CMK (cell line): ENCODE results near the gene ANKRD13A.
"Not testable (repeated sequence)": the region's sequence is repeated elsewhere in the genome, so short reads cannot be mapped to it uniquely, and the experiment has no call there.

ENCODE experiments used
- DNase-seq: peaks from one replicate; pipeline ENCODE4 v3.0.0-alpha.2; 2010; ENCODE audit warnings: low read depth

Gene ANKRD13A

GRCh38 chr12:109983432-109984142 lies 15.6 kb upstream of the ANKRD13A start:
- no peak for DNase-seq

DNA sequence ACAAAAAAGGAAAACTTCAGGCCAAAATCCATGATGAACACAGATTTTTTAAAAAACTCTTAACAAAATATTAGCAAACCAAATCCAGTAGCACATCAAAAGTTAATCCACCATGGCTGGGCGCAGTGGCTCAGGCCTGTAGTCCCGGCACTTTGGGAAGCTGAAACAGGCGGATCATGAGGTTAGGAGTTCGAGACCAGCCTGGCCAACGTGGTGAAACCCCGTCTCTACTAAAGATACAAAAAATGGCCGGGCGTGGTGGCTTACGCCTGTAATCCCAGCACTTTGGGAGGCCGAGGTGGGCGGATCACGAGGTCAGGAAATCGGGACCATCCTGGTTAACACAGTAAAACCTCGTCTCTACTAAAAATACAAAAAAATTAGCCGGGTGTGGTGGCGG lies 13.0 kb upstream of the ANKRD13A start:
- not testable (repeated sequence) for DNase-seq

GRCh38 chr12:109987615-109988014 lies 11.6 kb upstream of the ANKRD13A start:
- DNase-seq, result no peak

- DNase-seq, result no peak
Observed at GRCh38 chr12:109988274-109988673, 11.0 kb upstream of the ANKRD13A start.

GRCh38 chr12:109988903-109989302 lies 10.3 kb upstream of the ANKRD13A start:
- no peak for DNase-seq

GRCh38 chr12:109989380-109989779 lies 9.8 kb upstream of the ANKRD13A start:
- no peak for DNase-seq

DNA sequence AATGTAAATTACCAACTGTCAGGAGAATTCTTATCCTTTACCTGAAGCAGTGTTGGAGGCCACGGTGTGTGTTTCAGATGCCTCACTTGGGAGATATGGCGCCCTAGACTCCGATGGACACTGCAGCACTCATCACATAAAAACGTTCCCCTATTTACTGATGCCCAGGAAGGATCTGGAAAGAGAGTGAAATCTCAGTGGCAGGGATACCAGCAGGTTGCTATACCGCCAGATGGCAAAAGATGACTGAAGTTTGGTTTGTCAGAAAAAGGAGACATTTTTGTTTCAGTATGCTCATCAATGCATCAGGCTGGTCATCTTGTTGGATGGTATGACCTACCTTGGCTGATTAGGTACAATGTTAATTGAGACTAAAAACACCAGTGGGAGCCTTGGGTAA lies 7.6 kb upstream of the ANKRD13A start:
- DNase-seq, result no peak

GRCh38 chr12:109993091-109993490 lies 6.1 kb upstream of the ANKRD13A start:
- DNase-seq, result no peak

GRCh38 chr12:109994401-109995175 lies 4.6 kb upstream of the ANKRD13A start:
- DNase-seq, result no peak

DNA sequence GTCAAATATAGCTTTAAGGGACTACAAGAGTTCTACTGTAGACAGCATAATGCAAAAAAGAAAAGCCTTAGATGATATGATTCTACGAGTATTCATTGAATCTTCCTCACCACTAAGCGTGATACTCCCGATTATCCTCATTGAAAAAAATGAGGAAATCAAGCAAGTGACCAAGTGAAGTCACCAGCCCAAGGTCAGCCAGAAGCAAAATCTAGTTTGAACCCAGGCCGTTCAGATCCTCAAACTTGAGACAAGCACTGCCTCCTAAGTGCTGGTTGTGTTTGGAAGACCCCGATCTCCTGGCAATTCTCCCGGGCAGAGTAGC lies 3.9 kb upstream of the ANKRD13A start:
- no peak for DNase-seq

GRCh38 chr12:109995686-109996482 lies 3.3 kb upstream of the ANKRD13A start, which contains the start of gene GIT2:
GIT2 (minus strand) TSS chr12:109996368; CDS start chr12:109996224, 144 bp downstream.
- DNase-seq, result peak; percentile 89

GRCh38 chr12:109996483-109996853 lies 2.8 kb upstream of the ANKRD13A start:
- DNase-seq, result no peak

DNA sequence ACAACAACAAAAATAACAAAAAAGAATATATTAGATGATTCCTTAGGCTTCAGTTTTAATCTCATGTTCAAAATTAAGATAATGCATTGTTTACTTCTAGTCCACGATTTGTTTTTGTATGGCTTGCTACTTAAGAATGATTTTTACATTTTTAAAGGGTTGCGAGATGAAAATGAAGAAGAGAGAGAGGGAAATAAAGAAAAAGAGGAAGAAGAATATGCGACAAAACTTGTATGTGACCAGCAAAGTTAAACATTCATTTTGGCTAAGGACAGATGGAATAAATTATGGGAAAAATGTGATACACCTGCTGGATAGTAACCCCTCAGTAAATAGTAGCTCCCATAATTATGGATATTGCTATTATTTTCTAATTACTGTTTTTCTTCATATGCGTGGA lies 1.8 kb upstream of the ANKRD13A start:
- DNase-seq, result no peak

DNA sequence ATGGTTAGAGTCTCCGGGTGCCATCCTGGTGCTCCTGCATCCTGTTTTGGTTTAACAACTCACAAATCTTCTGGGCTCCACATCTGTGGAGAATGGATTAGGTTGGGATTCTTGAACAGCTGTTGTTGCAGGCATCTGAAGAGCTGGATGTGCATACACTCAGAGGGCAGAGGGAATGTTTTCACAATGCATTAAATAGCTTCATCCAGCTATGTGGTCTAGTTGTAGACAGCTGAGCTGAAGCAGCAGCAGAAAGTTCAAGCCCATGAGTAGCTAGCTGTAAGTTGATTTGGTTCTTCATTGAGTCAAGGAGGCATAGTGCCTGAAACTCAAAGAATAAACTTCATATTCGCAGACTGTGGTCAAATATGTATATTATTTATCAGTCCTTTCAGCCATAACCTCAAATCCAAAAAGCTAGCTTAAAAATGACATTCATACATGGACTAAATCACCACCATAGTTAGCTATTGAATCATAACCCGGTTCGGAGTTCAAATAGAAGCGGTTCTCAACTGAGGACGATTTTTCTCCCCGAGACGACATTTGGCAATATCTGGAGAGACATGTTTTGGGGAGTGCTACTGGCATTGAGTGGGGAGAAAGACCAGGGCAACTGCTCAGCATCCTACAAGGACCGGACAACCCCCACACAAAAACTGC lies 858 bp upstream of the ANKRD13A start:
- DNase-seq, result no peak

DNA sequence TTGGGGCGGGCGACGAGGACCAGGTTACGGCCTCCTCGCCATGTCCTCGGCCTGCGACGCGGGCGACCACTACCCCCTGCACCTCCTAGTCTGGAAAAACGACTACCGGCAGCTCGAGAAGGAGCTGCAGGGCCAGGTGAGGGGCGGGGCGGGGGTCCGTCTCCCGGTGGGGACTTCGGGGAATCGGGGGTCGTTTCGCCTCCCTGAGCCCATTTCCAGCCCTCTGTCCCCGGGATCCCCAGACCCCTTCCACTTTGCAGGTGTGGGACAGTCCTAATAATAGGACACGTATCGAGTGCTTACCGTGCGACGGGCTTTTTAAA lies 380 bp downstream of the ANKRD13A start:
- no peak for DNase-seq

GRCh38 chr12:109999983-110000505 lies 814 bp downstream of the ANKRD13A start:
- DNase-seq, result no peak

DNA sequence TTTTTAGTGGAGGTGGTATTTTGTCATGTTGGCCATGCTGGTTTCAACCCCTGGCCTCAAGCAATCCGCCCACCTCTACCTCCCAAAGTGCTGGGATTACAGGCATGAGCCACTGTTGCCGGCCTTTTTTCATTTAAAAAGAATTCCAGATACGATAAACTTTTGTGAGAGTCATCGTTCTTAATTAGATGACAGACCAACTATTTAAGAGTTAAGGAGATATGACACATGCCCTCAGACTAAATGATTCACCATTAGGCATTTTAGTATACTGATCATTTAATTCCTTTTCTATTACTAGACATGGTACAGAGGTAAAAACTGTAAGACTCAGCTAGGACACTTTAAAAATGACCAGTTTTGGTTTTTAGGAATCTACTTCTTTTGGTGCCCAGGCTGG lies 2.4 kb downstream of the ANKRD13A start:
- no peak for DNase-seq

DNA sequence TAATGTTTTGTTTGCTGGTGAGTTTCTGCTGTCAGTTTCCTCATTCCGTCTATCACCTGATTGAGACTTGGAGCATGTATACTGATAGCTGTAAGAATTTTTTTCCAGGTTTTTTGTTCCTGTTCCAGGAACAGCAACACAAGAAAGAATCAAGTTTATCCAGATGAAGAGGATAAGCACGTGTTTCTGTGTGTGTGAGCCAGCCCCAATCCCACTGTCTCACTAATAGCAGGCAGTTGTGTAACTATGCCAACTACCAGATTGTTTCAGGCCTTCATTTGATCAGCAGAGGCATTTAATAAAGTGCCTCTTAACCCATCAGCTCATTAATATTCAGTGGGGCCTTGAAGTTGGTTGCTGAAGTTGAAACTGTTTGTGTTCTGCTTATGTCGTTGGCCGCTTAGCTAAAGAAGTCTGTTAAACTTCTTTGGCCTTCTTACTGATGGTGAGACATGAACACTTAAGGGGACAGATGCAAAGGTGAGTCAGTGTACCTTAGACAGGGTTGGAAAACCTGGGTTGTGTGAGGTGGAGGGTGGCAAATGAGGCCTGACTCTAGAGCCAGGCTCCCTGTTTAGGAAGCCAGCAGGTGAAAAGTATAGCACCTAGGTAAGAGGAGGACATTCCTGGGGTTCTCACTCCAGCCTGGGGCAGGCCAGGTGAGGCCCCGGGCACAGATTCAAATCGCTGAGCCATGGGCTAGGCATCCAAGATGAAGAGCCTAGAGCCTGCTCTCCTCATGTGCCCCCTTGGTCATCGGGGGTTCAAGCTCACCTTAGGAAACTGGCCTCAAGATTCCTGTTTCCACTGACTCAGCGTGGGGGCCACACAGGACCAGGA lies 3.7 kb downstream of the ANKRD13A start:
- no peak for DNase-seq

DNA sequence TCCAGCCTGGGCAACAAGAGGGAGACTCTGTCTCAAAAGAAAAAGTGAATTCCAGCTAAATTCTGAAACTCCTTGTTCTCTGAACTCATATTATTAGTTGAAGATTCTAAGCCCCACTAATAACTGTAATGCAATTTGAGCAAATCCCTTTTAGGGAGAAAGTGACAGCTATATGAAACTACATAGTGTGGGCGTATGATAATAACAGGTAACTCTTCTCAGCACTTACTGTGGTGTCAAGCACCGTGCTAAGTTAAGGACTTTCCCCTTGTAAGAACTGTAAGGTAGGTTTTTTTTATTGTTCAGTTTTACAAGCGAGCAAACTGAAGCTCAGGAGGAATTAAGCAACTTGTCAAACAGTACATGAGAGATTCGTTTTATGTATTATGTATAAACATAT lies 5.4 kb downstream of the ANKRD13A start:
- DNase-seq, result no peak

DNA sequence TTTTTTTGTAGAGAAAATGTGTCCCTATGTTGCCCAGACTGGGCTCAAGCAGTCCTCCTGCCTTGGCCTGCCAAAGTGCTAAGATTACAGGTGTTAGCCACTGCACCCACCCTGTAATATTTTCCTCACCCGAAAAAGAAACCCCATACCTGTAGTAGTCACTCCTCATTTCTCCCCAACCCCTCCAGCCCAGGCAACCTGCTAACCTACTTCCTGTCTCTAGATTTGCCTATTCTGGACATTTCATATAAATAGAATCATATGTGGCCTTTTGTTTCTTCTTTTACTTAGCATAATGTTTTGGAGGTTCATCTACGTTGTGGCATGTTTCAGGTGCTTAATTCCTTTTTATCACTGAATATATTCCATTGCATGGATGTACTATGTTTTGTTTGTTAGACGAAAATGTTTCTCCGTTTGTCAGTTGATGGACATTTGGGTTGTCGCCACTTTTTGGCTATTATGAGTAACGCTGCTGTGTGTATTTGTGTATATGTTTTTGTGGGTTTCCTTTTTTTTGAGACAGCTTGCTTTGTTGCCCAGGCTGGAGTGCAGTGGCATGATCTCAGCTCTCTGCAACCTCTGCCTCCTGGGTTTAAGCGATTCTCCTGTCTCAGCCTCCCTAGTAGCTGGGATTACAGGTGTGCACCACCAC lies 6.2 kb downstream of the ANKRD13A start:
- no peak for DNase-seq

DNA sequence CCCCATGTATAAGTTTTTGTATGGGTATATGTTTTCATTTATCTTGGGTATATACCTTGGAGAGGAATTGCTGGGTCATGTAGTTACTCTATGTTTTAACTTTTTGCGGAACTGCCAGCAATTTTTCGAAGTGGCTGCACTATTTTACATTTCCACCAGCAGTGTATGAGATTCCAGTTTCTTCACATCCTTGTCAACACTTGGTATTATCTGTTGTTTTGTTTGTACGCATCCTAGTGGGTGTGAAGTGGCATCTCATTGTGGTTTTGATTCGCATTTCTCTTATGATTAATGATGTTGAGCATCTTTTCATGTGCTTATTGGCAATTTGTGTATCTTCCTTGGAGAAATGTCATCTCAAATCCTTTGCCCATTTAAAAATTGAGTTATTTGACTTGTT lies 6.9 kb downstream of the ANKRD13A start:
- no peak for DNase-seq
